ENCODE measurements around the gene CHRFAM7A. TPM values are rescaled to one million over a fixed set of nuclear protein-coding genes. Genes with fewer than 3 reads are reported as not detected.
"Not testable (repeated sequence)": the region's sequence is repeated elsewhere in the genome, so short reads cannot be mapped to it uniquely, and the experiment has no call there.

Gene CHRFAM7A
- total RNA-seq, 2 donors from 2014 or later, result 4.3 TPM; not detected in 1

DNA sequence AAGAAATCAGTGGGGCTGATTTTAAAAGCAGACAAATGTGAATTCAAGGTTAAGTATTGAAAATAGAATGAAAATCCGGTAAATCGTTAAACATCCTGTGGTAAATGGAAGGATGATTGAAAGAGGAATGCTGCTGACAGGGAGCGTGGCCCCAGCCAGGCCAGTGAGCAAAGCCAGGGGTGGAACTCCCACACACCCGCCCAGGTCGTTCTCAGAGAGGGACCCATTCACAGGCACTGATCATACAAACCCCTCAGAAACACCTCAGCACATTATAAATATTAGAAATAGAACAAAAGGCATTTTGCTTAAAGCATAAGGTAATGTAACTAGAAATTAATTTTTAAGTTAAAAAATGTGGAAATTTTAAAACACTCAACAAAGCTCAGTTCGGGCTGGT lies 38.3 kb downstream of the CHRFAM7A start:
- H3K27ac Mint-ChIP-seq, result not testable (repeated sequence)

DNA sequence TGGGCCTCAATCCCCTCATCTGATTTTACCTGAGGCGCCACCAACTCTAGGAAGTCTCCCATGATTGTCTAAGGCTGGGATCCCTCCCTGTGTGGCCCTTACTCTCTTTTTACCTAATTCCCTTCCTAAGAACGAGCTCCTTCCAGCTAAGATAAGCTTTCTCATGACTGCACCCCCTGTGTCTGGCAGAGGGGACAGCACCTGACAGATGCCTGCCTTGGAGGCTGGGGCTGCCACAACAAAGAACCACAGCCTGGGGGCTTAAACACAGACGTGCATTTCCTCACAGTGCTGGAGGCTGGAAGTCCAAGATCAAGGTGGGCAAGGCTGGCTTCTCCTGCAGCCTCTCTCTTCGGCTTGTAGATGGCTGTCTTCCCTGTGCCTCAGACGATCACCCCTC lies 43.5 kb downstream of the CHRFAM7A start:
- not testable (repeated sequence) for H3K27ac Mint-ChIP-seq; H3K36me3 Mint-ChIP-seq; H3K9me3 Mint-ChIP-seq; ATAC-seq; DNase-seq (ENCODE audit: low spot score in 2 of 2)

More for the DNA sequence above, 38.3 kb downstream of the CHRFAM7A start:
- not testable (repeated sequence) for ATAC-seq; H3K9me3 Mint-ChIP-seq; H3K36me3 Mint-ChIP-seq; DNase-seq (ENCODE audit: low spot score in 2 of 2)

DNA sequence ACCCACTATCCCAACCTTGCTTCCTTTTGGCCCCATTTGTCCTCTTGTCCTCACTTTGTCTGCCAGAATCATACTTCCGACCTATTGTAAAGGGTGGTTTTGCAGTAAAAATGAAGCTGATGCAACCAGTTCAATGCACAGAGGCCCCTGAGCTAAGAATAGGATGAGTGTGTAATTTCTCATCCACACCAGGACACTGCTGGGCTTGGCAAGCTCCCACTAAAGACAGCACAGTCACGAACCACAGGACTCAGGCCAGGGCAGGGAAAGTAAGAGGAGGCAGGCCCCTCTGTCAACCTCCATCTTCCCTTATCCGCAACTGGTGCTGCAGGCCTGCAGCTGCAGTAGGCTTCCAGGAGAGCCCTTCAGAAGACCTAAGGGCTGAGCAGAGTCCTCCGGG lies 56.8 kb downstream of the CHRFAM7A start:
- not testable (repeated sequence) for H3K27ac Mint-ChIP-seq; ATAC-seq; DNase-seq (ENCODE audit: low spot score in 2 of 2); H3K9me3 Mint-ChIP-seq; H3K36me3 Mint-ChIP-seq

DNA sequence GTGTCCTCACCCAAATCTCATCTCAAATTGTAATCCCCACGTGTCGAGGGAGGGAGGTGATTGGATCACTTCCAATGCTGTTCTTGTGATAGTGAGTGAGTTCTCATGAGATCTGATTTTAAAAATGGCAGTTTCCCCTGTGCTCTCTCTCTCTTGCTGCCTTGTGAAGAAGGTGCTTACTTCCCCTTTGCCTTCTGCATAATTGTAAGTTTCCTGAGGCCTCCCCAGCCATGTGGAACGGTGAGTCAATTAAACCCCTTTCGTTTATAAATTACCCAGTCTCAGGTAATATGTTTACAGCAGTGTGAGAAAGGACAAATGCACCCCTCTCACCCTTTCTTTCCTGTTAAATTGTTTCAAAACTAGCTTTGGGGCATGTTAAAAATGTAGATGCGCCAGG lies 59.2 kb downstream of the CHRFAM7A start:
- H3K27ac Mint-ChIP-seq; DNase-seq (ENCODE audit: low spot score in 2 of 2); ATAC-seq; H3K9me3 Mint-ChIP-seq; H3K36me3 Mint-ChIP-seq: not testable (repeated sequence)

DNA sequence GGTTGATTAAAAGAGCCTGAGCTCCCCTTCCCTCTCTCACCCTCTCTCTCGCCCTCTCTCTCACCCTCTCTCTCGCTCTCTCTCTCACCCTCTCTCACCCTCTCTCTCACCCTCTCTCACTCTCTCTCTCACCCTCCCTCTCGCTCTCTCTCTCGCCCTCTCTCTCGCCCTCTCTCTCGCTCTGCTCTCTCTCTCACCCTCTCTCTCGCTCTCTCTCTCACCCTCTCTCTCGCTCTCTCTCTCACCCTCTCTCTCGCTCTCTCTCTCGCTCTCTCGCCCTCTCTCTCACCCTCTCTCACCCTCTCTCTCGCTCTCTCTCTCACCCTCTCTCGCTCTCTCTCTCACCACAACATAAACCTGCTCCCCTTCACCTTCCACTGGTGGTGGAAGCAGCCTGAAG lies 67.2 kb downstream of the CHRFAM7A start:
- not testable (repeated sequence) for H3K27ac Mint-ChIP-seq; DNase-seq (ENCODE audit: low spot score in 2 of 2); H3K36me3 Mint-ChIP-seq; ATAC-seq; H3K9me3 Mint-ChIP-seq

DNA sequence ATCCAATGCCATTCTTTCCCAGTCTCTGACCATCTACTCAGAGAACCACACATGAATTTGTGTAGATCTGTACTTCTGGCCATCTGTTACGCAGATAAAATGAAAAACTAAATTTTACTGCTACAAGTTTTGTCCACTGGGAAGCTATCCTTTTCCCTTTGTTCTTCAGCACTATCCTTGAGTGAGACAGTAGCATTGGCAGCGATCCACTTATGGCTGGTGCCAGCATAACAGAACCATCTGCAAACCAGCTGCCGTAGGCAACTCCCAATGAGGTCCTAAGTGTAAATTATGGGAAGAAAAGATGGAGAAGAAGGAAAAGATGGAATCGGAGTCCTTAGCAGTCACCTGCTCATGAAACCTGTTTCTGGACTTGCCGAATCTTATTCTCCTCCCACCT lies 72.3 kb downstream of the CHRFAM7A start:
- not testable (repeated sequence) for H3K9me3 Mint-ChIP-seq; DNase-seq (ENCODE audit: low spot score in 2 of 2); H3K27ac Mint-ChIP-seq; ATAC-seq; H3K36me3 Mint-ChIP-seq

DNA sequence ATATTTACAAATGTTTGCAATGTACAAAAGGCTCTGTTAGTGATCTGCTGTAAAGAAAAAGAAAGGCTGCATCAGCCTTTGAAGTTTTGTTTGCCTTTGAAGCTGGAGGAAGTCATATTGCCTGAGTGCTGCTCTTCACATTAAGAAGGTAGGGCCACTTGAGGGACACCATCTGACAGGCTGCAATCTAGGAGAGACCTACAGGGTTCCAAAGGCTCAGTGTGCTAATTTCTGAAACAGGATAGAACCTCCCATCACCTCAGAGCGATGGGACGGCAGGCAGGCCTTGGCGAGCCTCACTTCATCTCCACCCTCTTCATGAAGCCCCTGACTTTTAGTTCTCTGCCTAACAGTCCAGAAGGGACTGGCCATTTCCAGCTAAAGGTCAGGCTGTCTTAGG lies 77.6 kb downstream of the CHRFAM7A start:
- not testable (repeated sequence) for H3K36me3 Mint-ChIP-seq; H3K27ac Mint-ChIP-seq; DNase-seq (ENCODE audit: low spot score in 2 of 2); H3K9me3 Mint-ChIP-seq; ATAC-seq

DNA sequence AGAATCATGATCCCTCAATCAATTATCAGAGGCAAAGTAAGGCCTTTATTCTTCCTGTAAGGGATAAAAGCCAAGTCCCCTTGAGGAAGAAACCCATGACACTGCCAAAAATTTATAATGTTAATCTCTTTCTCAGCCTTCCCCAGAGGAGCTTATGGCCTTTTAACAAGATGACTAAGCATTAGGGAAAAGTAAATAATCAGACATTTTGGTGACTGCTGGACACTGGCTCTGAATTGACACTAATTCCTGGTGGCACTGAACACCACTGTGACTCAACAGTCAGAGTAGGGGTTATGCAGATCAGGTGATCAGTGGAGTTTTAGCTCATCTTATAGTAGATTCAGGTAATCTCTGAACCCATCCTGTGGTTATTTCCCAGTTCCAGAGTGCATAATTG lies 82.8 kb downstream of the CHRFAM7A start:
- not testable (repeated sequence) for H3K27ac Mint-ChIP-seq; H3K36me3 Mint-ChIP-seq; H3K9me3 Mint-ChIP-seq; DNase-seq (ENCODE audit: low spot score in 2 of 2); ATAC-seq

Other genes with a start within 250 kb of the CHRFAM7A start
- 1 to 10 TPM; 4.2 to 5.0 TPM for gene GOLGA8R, start 20.7 kb upstream of the CHRFAM7A start, total RNA-seq
- gene GOLGA8Q, start 158.5 kb upstream of the CHRFAM7A start, total RNA-seq, result 1 to 10 TPM in 1 of 2 donors, under 1 TPM in 1; 0.59 to 1.6 TPM
- gene GOLGA8H, start 210.5 kb upstream of the CHRFAM7A start, total RNA-seq, result under 1 TPM; 0.20 to 0.60 TPM